GM18499 (cell line): ENCODE measurements around the gene OR2T3.
"Not testable (repeated sequence)": the region's sequence is repeated elsewhere in the genome, so short reads cannot be mapped to it uniquely, and the experiment has no call there.

ENCODE experiments used
- ATAC-seq: cut with Tn5 transposase; IDR thresholded peaks from one replicate; pipeline ENCODE4 v1.9.1; 2021; ENCODE audit warnings: moderate number of reproducible peaks; ENCODE audit not compliant: insufficient read depth, unreplicated experiment

OR2T3 gene

DNA sequence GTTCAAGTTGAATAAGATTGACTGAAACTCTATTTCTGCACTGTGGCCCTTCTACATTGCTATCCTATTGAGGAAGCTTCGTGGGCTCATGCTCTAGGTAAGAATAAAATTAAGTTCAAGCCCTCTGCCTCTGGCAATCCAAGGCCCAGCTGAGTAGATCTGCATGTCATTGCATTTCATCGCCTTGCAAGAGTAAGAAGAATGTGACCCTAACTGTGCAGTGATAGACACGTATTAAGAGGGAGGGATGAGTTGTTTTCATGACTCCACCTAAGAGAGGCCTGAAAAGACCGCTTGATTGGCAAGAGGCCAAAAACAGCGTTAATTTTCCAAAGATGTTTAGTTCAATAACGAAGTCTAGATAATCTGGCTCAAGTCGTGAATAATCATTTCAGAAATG lies 14.0 kb upstream of the OR2T3 start:
- ATAC-seq, result not testable (repeated sequence)

DNA sequence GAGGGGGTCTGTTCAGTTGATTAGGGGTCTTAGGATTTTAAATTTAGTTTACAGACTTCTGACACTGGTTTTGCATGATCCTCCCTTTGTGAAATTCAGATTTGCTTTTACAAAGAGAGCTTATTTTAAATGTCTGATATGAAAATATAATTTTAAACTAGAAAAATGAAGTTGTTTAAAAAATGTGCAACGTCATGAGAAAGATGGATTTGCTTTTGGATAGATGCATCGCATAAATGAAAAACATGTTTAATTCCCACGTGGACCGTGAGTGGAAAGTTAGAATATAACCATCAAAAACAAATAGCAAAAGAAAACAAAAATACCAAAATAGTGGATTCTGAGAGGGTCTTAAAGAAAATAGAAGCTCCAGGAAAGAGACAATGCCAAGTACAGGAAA lies 2.0 kb upstream of the OR2T3 start:
- no peak for ATAC-seq

- ATAC-seq, result not testable (repeated sequence)
These were observed 1.0 kb upstream of the OR2T3 start for GRCh38 chr1:248472111-248472510.

GRCh38 chr1:248475660-248476059 lies 2.5 kb downstream of the OR2T3 start:
- ATAC-seq, result not testable (repeated sequence)

DNA sequence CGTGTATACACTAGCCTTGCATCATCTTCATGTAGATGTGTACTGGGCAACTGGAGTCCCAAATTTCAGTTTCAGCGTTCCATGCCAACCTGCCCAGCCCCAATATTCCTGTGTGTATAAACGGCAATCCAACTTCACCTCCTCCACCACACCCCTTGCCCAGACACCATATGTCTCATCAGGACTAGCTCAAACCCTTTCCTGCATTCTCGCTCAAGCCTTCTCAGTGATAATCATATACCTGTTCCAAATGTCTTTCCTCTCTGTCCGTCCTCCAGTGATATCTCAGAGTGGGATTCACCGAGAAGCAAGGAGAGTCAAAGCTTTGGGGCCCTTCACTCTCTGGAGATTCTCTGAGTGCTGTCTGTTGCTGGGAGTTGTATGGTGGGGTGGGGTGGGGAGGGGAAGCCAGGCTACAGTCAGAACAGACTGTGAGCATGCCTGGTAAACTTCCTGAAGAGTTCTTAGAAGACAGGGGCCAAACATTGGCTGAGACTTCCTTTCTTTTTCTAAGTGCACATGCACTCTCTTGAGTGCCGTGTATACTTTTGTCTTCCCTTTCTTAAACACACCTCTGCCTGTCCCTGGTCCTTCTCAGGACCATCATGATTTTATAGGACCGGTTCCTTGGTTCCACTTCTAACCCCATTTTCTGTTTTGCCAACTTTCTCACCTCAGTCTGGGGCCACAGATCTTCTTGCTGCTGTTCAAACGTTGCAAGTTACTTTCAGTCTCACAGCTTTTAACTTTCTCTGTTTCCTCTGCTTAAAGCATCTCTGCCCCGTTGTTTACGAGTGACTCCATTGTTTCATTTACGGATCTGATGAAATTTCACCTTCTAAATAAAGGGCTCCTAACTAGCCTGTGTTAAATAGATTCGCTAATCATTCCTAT lies 8.8 kb downstream of the OR2T3 start:
- peak; percentile 68 for ATAC-seq

DNA sequence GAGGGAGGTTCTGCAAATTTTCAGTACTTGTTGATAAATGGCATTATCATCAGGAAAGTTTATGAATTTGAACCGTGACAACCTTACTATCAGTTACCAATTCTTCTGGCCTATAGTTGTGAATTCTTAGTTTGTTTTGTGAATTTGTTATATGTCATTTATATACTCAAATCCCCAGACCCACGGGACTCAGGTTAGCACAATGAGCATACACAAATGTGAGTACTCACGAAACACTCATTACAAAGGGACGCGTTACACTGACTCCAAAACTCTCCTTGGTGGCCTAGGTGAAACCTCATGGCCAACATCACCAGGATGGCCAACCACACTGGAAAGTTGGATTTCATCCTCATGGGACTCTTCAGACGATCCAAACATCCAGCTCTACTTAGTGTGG lies 15.1 kb downstream of the OR2T3 start, which contains the start of gene OR2T5:
Gene OR2T5, plus strand, starts transcription at position 301 of the 400 bp plus-strand sequence. Its CDS starts 0 bp downstream, at position 301.
- not testable (repeated sequence) for ATAC-seq

GRCh38 chr1:248496661-248497060 lies 23.5 kb downstream of the OR2T3 start:
- not testable (repeated sequence) for ATAC-seq

DNA sequence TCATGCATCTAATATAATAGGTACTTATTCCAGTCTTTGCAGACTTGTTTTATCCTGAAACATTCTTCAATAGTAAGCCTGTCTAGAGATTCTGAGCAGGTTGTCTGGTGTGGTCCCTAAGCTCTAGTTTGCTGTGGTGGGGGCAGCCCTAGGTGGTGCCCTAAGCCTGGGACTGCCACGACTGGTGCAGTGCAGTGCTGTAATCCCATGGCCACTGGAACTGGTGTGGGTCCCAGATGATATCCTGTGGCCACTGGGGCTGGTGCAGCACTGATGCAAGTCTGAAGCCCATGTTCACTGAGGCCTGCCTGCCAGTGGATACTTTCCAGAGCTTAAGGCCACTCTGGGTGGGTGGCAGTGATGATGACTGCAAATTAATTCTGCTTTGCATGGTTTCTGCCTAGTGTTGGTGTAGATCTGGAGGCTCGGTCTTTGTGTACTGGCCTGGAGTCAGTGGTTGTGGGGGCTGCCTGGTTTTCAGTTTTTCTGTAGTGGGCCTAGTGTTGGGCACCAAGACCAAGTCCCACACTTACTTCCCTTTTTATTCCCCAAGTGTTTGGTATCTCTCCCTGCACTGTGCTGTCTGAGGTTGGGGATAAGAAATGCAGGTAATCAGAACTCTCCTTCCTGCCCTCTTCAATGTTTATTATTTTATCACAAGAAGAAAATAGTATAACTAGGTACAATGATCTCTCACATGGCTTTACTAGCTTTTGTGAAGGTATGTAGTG lies 27.3 kb downstream of the OR2T3 start:
- not testable (repeated sequence) for ATAC-seq

DNA sequence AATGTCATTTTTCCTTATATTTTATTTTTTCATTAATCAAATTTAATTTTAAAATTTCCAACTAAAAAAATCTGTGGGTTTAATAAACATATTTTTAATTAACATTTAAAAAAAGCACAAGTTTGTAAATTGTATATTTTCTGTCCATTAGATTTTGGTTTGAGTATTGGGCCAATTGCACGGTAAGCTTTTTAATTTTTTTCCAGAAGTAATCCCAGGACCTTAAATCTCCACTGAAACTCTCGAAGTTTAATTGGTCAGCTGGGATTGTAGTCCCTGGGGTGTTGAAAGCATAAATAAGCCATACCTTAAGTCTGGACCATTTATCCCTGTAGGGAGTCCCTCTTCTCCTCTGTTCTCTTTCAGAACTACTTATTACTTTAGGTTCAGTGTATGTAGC lies 34.6 kb downstream of the OR2T3 start, which contains the start of gene OR2G6:
Gene OR2G6, plus strand, starts transcription at position 301 of the 400 bp plus-strand sequence. CDS start 13,574 bp downstream, outside the sequence.
- not testable (repeated sequence) for ATAC-seq

DNA sequence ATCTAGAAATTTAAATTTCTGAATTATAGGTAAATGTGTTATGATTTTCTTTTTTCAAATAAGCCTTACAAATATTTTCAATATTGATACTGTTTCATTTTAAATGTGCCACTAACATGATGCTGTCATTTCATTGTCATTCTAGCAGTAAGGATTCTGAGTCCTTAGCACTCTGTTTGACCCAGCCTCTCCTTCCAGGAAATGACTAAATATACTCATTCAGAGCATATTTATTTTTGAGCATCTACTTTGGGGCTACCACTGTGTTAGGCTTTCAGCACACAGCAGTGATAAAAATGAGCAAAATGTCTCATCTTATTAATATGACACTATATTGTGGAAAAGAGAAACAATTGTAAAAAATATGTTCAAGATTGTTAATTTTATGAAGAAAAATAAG lies 37.1 kb downstream of the OR2T3 start:
- not testable (repeated sequence) for ATAC-seq

DNA sequence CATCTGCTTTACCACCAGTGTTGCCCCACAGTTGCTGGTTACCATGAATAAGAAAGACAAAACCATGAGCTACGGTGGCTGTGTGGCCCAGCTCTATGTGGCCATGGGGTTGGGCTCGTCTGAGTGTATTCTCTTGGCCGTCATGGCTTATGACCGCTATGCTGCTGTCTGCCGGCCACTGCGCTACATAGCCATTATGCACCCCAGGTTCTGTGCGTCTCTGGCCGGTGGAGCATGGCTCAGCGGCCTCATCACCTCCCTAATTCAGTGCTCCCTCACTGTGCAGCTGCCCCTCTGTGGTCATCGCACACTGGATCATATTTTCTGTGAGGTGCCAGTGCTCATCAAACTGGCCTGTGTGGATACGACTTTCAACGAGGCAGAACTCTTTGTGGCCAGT lies 48.7 kb downstream of the OR2T3 start:
- no peak for ATAC-seq
